Measurements from ENCODE around the gene CLDN24.

The CLDN24 gene

GRCh38 chr4:183345261-183345660 is 23.0 kb upstream of the CLDN24 start:
- TF ChIP-seq CTCF (IDR thresholded peaks at IDR 0.05): no peak

GRCh38 chr4:183344523-183345255 is 22.5 kb upstream of the CLDN24 start:
- no peak for TF ChIP-seq CTCF (IDR thresholded peaks at IDR 0.05)

- no peak for TF ChIP-seq CTCF (IDR thresholded peaks at IDR 0.05)
Observed at GRCh38 chr4:183343730-183344129, 21.5 kb upstream of the CLDN24 start.

- no peak for TF ChIP-seq CTCF (IDR thresholded peaks at IDR 0.05)
Observed at GRCh38 chr4:183342541-183343533, 20.6 kb upstream of the CLDN24 start.

GRCh38 chr4:183337833-183338232 is 15.6 kb upstream of the CLDN24 start:
- TF ChIP-seq CTCF (IDR thresholded peaks at IDR 0.05): no peak

- no peak for TF ChIP-seq CTCF (IDR thresholded peaks at IDR 0.05)
Observed at GRCh38 chr4:183337349-183337748, 15.1 kb upstream of the CLDN24 start.

- TF ChIP-seq CTCF (IDR thresholded peaks at IDR 0.05): no peak
Observed at GRCh38 chr4:183335369-183335940, 13.2 kb upstream of the CLDN24 start.
